ENCODE data around the gene MXD3.

- TF ChIP-seq ZNF274 (IDR thresholded peaks at IDR 0.05; ENCODE audit: low read depth, low read length), result no peak
- TF ChIP-seq YY1 (IDR thresholded peaks at IDR 0.05; ENCODE audit: insufficient read depth, insufficient read length), result no peak
Observed at GRCh38 chr5:177354711-177355110, 43.0 kb upstream of the MXD3 start.

Measured in NT2/D1 (cell line).